Neural progenitor cell (in vitro differentiated cells): Measurements from ENCODE around the gene OVAAL. TPM values are rescaled to one million over a fixed set of nuclear protein-coding genes. Genes with fewer than 3 reads are reported as not detected.
A peak's percentile ranks its signal among the peaks of the same experiment; 100 is the strongest.

Experiments used
- DNase-seq: peaks from one replicate; pipeline ENCODE4 v3.0.0-alpha.2; 2016; ENCODE audit warnings: low spot score
- H2AFZ ChIP-seq: fragments of 200-600 bp; sonication (generic); replicated peaks from 2 replicates; pipeline ENCODE4 v1.6.1; 2016; ENCODE audit warnings: antibody characterized with exemption
- H3F3A ChIP-seq: fragments of 200-600 bp; sonication (generic); 2 replicates; pipeline ENCODE4 v1.6.1; 2016; ENCODE audit warnings: antibody characterized with exemption, low read depth
- H3K27ac ChIP-seq: fragments of 200-600 bp; sonication (generic); 2 replicates; pipeline ENCODE4 v1.5.1; 2016; ENCODE audit warnings: mild to moderate bottlenecking
- H3K27me3 ChIP-seq: fragments of 200-600 bp; sonication (generic); 2 replicates; pipeline ENCODE4 v1.6.1; 2016; ENCODE audit warnings: mild to moderate bottlenecking, moderate library complexity
- H3K36me3 ChIP-seq: fragments of 200-600 bp; sonication (generic); 2 replicates; pipeline ENCODE4 v1.5.1; 2016
- H3K4me1 ChIP-seq: fragments of 200-600 bp; sonication (generic); 2 replicates; pipeline ENCODE4 v1.6.1; 2016; ENCODE audit warnings: mixed run types
- H3K4me2 ChIP-seq: fragments of 200-600 bp; sonication (generic); 2 replicates; pipeline ENCODE4 v1.6.1; 2016
- H3K4me3 ChIP-seq: fragments of 200-600 bp; sonication (generic); 2 replicates; pipeline ENCODE4 v1.5.1; 2016
- H3K79me2 ChIP-seq: fragments of 200-600 bp; sonication (generic); 2 replicates; pipeline ENCODE4 v1.6.1; 2016; ENCODE audit warnings: low read depth
- H3K9ac ChIP-seq: fragments of 200-600 bp; sonication (generic); 2 replicates; pipeline ENCODE4 v1.6.1; 2016
- H3K9me3 ChIP-seq: fragments of 200-600 bp; sonication (generic); 2 replicates; pipeline ENCODE4 v1.5.1; 2016; ENCODE audit warnings: low read depth
- H4K20me1 ChIP-seq: fragments of 200-600 bp; sonication (generic); 2 replicates; pipeline ENCODE4 v1.6.1; 2016; ENCODE audit warnings: low read depth
- H3K27ac Mint-ChIP-seq: 3 replicates; pipeline ENCODE4 v1.8.0; 2021; ENCODE audit warnings: mixed read lengths
- H3K27me3 Mint-ChIP-seq: 2 replicates; pipeline ENCODE4 v1.8.0; 2022; ENCODE audit warnings: low read depth, mild to moderate bottlenecking, inconsistent platforms, moderate library complexity, mixed read lengths; ENCODE audit not compliant: insufficient read depth
- H3K36me3 Mint-ChIP-seq: 3 replicates; pipeline ENCODE4 v1.8.0; 2021; ENCODE audit warnings: mixed read lengths
- H3K4me1 Mint-ChIP-seq: 3 replicates; pipeline ENCODE4 v1.8.0; 2021; ENCODE audit warnings: mixed read lengths
- H3K4me3 Mint-ChIP-seq: 3 replicates; pipeline ENCODE4 v1.8.0; 2021; ENCODE audit warnings: mild to moderate bottlenecking, moderate library complexity, mixed read lengths
- H3K9me3 Mint-ChIP-seq: 3 replicates; pipeline ENCODE4 v1.8.0; 2020; ENCODE audit warnings: mixed read lengths
- EZH2 ChIP-seq: fragments of 200-600 bp; sonication (generic); IDR thresholded peaks from 2 replicates; pipeline ENCODE4 v1.6.1; 2017; ENCODE audit warnings: antibody characterized with exemption, mild to moderate bottlenecking, moderate library complexity
- EZH2phosphoT487 ChIP-seq: fragments of 200-600 bp; sonication (generic); IDR thresholded peaks from 2 replicates; pipeline ENCODE4 v1.6.1; 2017; ENCODE audit warnings: antibody characterized with exemption
- total RNA-seq: library from RNA; depleted of rRNA; stranded (reverse); fragments of >200 nt; gene quantifications from 2 replicates; pipeline ENCODE4 v1.2.3, GENCODE V29; 2015; ENCODE audit warnings: low replicate concordance
- TF ChIP-seq, protein P1 (sequence below): fragments of 200-600 bp; sonication (generic); IDR thresholded peaks from 2 replicates; pipeline ENCODE4 v1.5.1; 2017; ENCODE audit warnings: antibody characterized with exemption, mild to moderate bottlenecking

The OVAAL gene
- total RNA-seq, 1 donor from 2014 or later: not detected

- Histone ChIP-seq H3K4me2 (no peak overlapping the region), H3K79me2 (no peaks in the 10 kb centered on the region), H3K27me3 (no peaks in the 10 kb centered on the region), H3K4me1 (peaks cover 24% of the 10 kb centered on the region), H2AFZ (no peak overlapping the region), H3K27ac (no peak overlapping the region), H3K4me3 (no peak overlapping the region), H3K9me3 (no peaks in the 10 kb centered on the region), H3K9ac (no peak overlapping the region), H3K36me3 (no peaks in the 10 kb centered on the region), H4K20me1 (no peaks in the 10 kb centered on the region), H3F3A (no peaks in the 10 kb centered on the region)
- no peak overlapping the region for H3K4me3 Mint-ChIP-seq
- H3K36me3 Mint-ChIP-seq: no peaks in the 10 kb centered on the region
- peak overlapping the region; percentile 28 for H3K27ac Mint-ChIP-seq
- peaks cover 22% of the 10 kb centered on the region for H3K4me1 Mint-ChIP-seq
- no peak for TF ChIP-seq EZH2
- no peak for TF ChIP-seq EZH2phosphoT487
- TF ChIP-seq, protein P1, sequence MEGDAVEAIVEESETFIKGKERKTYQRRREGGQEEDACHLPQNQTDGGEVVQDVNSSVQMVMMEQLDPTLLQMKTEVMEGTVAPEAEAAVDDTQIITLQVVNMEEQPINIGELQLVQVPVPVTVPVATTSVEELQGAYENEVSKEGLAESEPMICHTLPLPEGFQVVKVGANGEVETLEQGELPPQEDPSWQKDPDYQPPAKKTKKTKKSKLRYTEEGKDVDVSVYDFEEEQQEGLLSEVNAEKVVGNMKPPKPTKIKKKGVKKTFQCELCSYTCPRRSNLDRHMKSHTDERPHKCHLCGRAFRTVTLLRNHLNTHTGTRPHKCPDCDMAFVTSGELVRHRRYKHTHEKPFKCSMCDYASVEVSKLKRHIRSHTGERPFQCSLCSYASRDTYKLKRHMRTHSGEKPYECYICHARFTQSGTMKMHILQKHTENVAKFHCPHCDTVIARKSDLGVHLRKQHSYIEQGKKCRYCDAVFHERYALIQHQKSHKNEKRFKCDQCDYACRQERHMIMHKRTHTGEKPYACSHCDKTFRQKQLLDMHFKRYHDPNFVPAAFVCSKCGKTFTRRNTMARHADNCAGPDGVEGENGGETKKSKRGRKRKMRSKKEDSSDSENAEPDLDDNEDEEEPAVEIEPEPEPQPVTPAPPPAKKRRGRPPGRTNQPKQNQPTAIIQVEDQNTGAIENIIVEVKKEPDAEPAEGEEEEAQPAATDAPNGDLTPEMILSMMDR: no peak
- DNase-seq: no peak
- no peaks in the 10 kb centered on the region for H3K9me3 Mint-ChIP-seq
- H3K27me3 Mint-ChIP-seq: peaks cover 4% of the 10 kb centered on the region
Measured at GRCh38 chr1:180571832-180572636, 13.3 kb downstream of the OVAAL start.

DNA sequence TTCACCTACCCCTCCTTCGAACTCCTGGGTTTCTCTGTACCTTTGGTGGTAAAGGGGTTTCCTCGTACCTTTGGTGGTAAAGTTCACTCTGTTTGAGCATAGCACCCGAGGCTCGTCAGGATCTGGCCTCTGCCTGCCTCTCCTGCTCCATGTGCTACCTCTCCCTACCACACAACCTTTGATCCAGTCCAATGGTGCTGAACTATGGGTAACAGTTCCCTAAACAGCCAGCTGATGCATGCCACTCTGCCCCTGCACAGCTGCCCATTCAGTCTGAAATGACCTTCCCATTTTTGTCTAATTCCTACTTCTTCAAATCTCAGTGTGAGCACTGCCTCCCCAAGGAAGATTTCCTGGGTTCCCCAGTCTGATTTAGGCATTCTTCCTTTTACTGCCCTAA, 14.0 kb downstream of the OVAAL start:
- H3K27me3 ChIP-seq: no peaks in the 10 kb centered on the region
- TF ChIP-seq EZH2phosphoT487 (no peak), EZH2 (no peak)
- TF ChIP-seq, protein P1: no peak
- no peak overlapping the region for H3K4me2 ChIP-seq
- Mint-ChIP-seq H3K4me1 (peaks cover 14% of the 10 kb centered on the region), H3K4me3 (no peak overlapping the region), H3K27ac (no peak overlapping the region), H3K36me3 (no peaks in the 10 kb centered on the region), H3K9me3 (no peaks in the 10 kb centered on the region), H3K27me3 (peaks cover 4% of the 10 kb centered on the region)
- H3K27ac ChIP-seq: no peak overlapping the region
- no peak for DNase-seq
- no peaks in the 10 kb centered on the region for H4K20me1 ChIP-seq
- H2AFZ ChIP-seq: no peak overlapping the region
- peaks cover 17% of the 10 kb centered on the region for H3K4me1 ChIP-seq
- no peaks in the 10 kb centered on the region for H3K9me3 ChIP-seq
- no peaks in the 10 kb centered on the region for H3F3A ChIP-seq
- H3K9ac ChIP-seq: no peak overlapping the region
- H3K4me3 ChIP-seq: no peak overlapping the region
- H3K36me3 ChIP-seq: no peaks in the 10 kb centered on the region
- no peaks in the 10 kb centered on the region for H3K79me2 ChIP-seq

- Mint-ChIP-seq H3K27ac (no peak overlapping the region), H3K4me1 (peaks cover 4% of the 10 kb centered on the region), H3K27me3 (peaks cover 5% of the 10 kb centered on the region), H3K4me3 (no peak overlapping the region), H3K9me3 (peaks cover 3% of the 10 kb centered on the region), H3K36me3 (no peaks in the 10 kb centered on the region)
- Histone ChIP-seq H2AFZ (no peak overlapping the region), H3K4me2 (no peak overlapping the region), H3K9ac (no peak overlapping the region), H3K79me2 (no peaks in the 10 kb centered on the region), H3K36me3 (no peaks in the 10 kb centered on the region), H3F3A (no peaks in the 10 kb centered on the region), H3K27ac (no peak overlapping the region), H4K20me1 (no peaks in the 10 kb centered on the region), H3K4me3 (no peak overlapping the region), H3K27me3 (no peaks in the 10 kb centered on the region), H3K4me1 (peaks cover 6% of the 10 kb centered on the region), H3K9me3 (no peaks in the 10 kb centered on the region)
- DNase-seq: no peak
- no peak for TF ChIP-seq EZH2
- TF ChIP-seq, protein P1: no peak
- no peak for TF ChIP-seq EZH2phosphoT487
Measured at GRCh38 chr1:180574031-180574713, 15.4 kb downstream of the OVAAL start.
